H1 (cell line): ENCODE data around the gene SLC35E1. TPM values are rescaled to one million over a fixed set of nuclear protein-coding genes. Genes with fewer than 3 reads are reported as not detected.

ENCODE experiments used
- ATF2 ChIP-seq: IDR thresholded peaks from 2 replicates; pipeline ENCODE4 v1.6.1; 2012; ENCODE audit warnings: low read length, inconsistent platforms
- POU5F1 ChIP-seq: IDR thresholded peaks from 2 replicates; pipeline ENCODE4 v1.6.1; 2011; ENCODE audit warnings: low read depth, mild to moderate bottlenecking, low read length, moderate library complexity
- RNF2 ChIP-seq: fragments of 200-900, 300-1000 bp; sonication (generic); IDR thresholded peaks from 2 replicates; pipeline ENCODE4 v1.7.1; 2016; ENCODE audit warnings: borderline replicate concordance, low read depth, mild to moderate bottlenecking, antibody characterized with exemption, low read length; ENCODE audit not compliant: poor library complexity, severe bottlenecking; ENCODE audit errors: missing control alignments
- SP4 ChIP-seq: IDR thresholded peaks from 2 replicates; pipeline ENCODE4 v1.6.1; 2012; ENCODE audit warnings: low read length, inconsistent platforms
- TEAD4 ChIP-seq: IDR thresholded peaks from 2 replicates; pipeline ENCODE4 v1.6.1; 2012; ENCODE audit warnings: low read depth, low read length, inconsistent platforms, mixed read lengths
- ZNF274 ChIP-seq: IDR thresholded peaks from 2 replicates; pipeline ENCODE4 v1.7.0; 2012; ENCODE audit warnings: low read length, borderline replicate concordance; ENCODE audit errors: extremely low read depth
- polyA plus RNA-seq, 7 experiments: library from polyadenylated mRNA; depleted of rRNA in 3 of 7; stranded (reverse) in 5 of 7; unstranded in 2 of 7; fragments of >200 nt in 5 of 7; fragments of 200-250 nt in 2 of 7; gene quantifications; 1 replicate in 5 of 7; 2 replicates in 1 of 7; 4 replicates in 1 of 7; pipeline versions ENCODE4 v1.2.1 to v1.2.3, GENCODE V29; 2011 to 2013; ENCODE audit warnings: missing spikeins in 2 of 7, mixed read lengths in 2 of 7
- total RNA-seq: library from RNA; stranded (reverse); fragmentation: NEBNext Ultra II Directional; extraction: Animal tissue kit (Norgen Biotek cat#: 25700); gene quantifications from 2 replicates; pipeline ENCODE4 v1.2.1, GENCODE V29; 2021

Gene SLC35E1
- total and polyA plus RNA-seq, 2 of the 8 experiments (the other 6 are each of a cell fraction or from before 2014, with no cell fraction given), result 26.0 to 31.9 TPM

- TF ChIP-seq TEAD4, result no peak
- TF ChIP-seq POU5F1, result no peak
- no peak for TF ChIP-seq RNF2
- TF ChIP-seq ATF2, result no peak
- no peak for TF ChIP-seq ZNF274
- TF ChIP-seq SP4, result no peak
These were observed 63.7 kb downstream of the SLC35E1 start (continued) for GRCh38 chr19:16508546-16508945.
